Stimulated activated naive CD4-positive, alpha-beta T cell treated with Interleukin-2 at 50 U/mL for 16 hours (primary cell): ENCODE measurements around the gene HDAC1.

Experiments
- DNase-seq: peaks from one replicate; lab custom pipeline; 2025; lab: John Stamatoyannopoulos, UW

The HDAC1 gene

DNA sequence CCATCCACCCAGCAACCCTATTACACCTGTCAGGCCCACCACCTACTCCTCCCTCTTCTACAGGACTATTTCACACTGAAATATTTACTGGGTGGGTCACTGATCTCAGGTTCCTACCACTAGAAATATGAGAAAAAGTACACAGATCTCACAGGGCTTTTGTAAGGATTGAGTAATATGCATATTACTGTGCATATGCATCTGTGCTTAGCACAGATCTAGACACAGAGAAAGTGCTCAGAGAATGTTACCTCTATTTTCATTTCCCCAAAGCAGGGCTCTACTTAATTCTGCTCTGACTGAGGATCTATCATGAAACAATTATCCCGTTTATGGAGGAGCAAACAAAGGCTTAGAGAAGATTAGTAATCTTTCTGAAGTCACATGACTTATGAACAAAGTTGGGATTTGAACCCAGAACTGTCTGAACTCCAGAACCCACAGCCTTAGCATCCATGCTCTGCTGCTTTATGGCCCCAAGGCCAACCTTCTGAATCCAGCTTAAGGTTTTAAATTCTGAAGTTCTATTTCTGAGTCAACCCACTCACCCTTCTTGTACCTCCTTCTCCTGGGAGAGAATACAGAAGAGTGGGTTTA is 82.2 kb downstream of the HDAC1 start:
- DNase-seq = no peak

DNA sequence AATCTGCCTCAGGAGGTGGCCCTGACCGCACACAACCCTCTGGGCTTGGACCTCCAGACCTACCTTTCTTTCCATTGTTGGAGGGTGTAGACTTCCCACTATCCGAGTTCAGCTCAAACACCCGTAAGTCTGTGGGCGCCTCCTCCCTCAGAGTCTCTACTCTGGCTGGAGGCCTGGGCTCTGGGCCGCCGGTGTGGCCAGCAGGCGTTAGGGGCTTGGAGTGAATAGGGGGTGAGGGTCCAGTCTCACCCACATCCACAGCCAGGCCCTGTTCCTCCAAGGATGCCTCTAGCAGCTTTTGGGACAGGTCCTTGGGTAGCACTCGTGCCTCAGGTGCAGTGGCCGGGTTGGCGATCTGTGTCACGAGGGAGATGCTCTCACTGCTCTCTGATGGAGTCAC is 84.3 kb downstream of the HDAC1 start:
- DNase-seq = no peak

DNA sequence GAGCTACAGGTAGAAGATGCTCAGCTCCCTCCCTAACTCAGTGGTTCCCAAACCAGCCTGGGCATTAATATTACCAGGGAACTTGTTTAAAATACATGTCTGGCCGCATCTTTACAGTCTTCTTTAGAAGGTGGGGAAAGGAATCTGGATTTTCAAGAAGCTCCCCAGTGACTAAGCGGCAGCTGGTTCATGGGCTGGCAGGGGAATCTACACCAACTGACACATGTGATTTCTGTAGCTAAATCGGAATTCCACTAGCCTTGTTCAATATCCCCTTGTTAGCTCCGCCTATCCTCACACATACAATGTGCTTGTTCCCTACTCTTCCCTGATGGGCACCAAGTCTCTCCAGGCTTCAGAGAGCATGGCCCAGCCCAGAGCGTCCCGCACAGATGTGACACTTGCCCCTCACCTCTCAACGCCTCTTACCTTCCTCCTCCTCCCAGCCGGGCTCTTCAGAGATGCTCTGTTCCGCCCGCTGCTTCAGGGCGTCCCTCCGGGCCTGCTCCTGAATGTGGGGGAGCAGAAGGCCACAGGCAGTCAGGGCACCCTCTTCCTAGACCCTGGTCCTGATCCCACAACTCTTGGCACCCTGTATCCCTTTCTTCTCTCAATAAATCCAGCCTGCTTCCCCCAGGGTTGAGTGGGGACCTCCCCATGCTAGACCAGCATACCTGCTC is 85.8 kb downstream of the HDAC1 start:
- DNase-seq = no peak

DNA sequence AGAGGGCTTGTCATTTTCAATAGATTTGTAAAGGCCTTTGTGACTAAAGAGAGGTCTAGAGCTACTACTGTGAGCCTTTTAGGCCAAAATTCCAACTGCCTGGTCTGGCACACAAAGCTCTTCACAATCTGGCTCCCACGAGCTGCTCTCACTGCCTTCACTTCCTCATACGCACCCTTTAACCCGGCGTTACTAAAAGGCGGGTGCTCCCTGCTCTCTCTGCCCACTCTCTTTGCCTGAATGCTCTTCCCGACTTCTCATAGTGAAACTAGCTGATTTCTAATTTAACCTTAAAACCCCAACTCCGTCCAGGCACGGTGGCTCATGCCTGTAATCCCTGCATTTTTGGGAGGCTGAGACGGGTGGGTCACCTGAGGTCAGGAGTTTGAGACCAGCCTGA is 88.2 kb downstream of the HDAC1 start:
- no peak for DNase-seq
